ENCODE measurements around the gene KIAA1671. TPM values are rescaled to one million over a fixed set of nuclear protein-coding genes. Genes with fewer than 3 reads are reported as not detected.

Gene KIAA1671
- total and polyA plus RNA-seq, 2 of the 4 experiments (the other 2 are of a cell fraction), result 0.02 TPM; not detected in 1

DNA sequence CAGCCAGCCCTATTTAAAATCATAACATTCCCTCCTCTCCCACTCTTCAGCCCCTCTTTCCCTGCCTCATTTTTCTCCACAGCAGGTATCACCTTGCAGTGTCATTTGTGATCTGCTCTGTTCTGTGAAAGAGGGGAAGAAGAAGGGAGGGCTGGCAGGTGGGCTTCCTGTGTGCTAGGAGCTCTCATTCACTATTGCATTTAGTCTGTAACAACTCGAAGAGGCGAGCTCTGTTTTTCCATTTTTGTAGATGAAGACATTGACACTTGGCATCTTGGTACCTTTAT, 195.1 kb downstream of the KIAA1671 start:
- ChIA-PET POLR2A (ENCODE audit: unreplicated experiment) (no interaction called here), CTCF (interaction anchor here (0.7 kb wide), 1 partner anchor 33 kb away, joined by 3 read pairs; no protein-coding TSS in a partner anchor)
- WGBS, 2 experiments (ENCODE audit: extremely low coverage in 2 of 2, insufficient read length in 1 of 2), result no CpG with 5 or more reads among the region's 2 CpGs
- in situ Hi-C loops (cut with MboI; ENCODE audit: low sequenced_read_pairs) (no loop called here), dilution Hi-C loops (cut with HindIII; ENCODE audit: low sequenced_read_pairs, unreplicated experiment) (no loop called here), intact Hi-C loops (cut with micrococcal nuclease) (no loop called here)
- no peaks in the 10 kb centered on the region for H3K9me1 ChIP-seq (ENCODE audit: insufficient read depth, low read length)
- no peak overlapping the region for H4K8ac ChIP-seq (ENCODE audit: low read depth in 2 of 2, low read length in 2 of 2)
- no peak overlapping the region for H2AFZ ChIP-seq (replicated peaks; ENCODE audit: low read length, poor library complexity)
- no peak overlapping the region for H3K4me3 ChIP-seq (ENCODE audit: insufficient read depth, low read depth, low read length)
- H4K91ac ChIP-seq (ENCODE audit: insufficient read depth, low read depth, low read length), result no peak overlapping the region
- no peaks in the 10 kb centered on the region for H3K4me1 ChIP-seq (ENCODE audit: control insufficient read depth, insufficient read depth, low read length)
- no peak overlapping the region for H3K14ac ChIP-seq (replicated peaks; ENCODE audit: low read depth, low read length)
- no peaks in the 10 kb centered on the region for H3K27me3 ChIP-seq (ENCODE audit: control insufficient read depth, insufficient read depth, low read length)
- no peaks in the 10 kb centered on the region for H3K79me1 ChIP-seq (ENCODE audit: low read depth in 1 of 2, low read length in 2 of 2)
- no peak overlapping the region for H2BK5ac ChIP-seq (ENCODE audit: low read depth, low read length, poor library complexity, severe bottlenecking)
- no peak overlapping the region for H2BK120ac ChIP-seq (ENCODE audit: low read depth, low read length)
- no peak overlapping the region for H2AK9ac ChIP-seq (replicated peaks; ENCODE audit: low read depth, low read length, poor library complexity)
- TF ChIP-seq POLR2A (IDR thresholded peaks at IDR 0.05; ENCODE audit: low read depth, low read length) (no peak), NFE2L2 (IDR thresholded peaks at IDR 0.05; ENCODE audit: low read depth, low read length) (no peak), MXI1 (IDR thresholded peaks at IDR 0.05; ENCODE audit: borderline replicate concordance, low read depth, low read length) (no peak), RFX5 (IDR thresholded peaks at IDR 0.05; ENCODE audit: low read depth, low read length) (no peak)
- TF ChIP-seq, protein P1, sequence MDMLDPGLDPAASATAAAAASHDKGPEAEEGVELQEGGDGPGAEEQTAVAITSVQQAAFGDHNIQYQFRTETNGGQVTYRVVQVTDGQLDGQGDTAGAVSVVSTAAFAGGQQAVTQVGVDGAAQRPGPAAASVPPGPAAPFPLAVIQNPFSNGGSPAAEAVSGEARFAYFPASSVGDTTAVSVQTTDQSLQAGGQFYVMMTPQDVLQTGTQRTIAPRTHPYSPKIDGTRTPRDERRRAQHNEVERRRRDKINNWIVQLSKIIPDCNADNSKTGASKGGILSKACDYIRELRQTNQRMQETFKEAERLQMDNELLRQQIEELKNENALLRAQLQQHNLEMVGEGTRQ (IDR thresholded peaks at IDR 0.05; ENCODE audit: low read depth, low read length), result no peak
- H3K36me3 ChIP-seq (ENCODE audit: control insufficient read depth, insufficient read depth, low read length), result no peaks in the 10 kb centered on the region
- ATAC-seq (ENCODE audit: low read depth) (no peak), DNase-seq (no peak)
- H3K9ac ChIP-seq (ENCODE audit: low read depth, low read length), result no peak overlapping the region
- no peaks in the 10 kb centered on the region for H4K20me1 ChIP-seq (ENCODE audit: insufficient read depth, low read length)
- no TSS peak for BruUV-seq (replicated peaks)
- H3K56ac ChIP-seq (ENCODE audit: extremely low read depth, insufficient read depth, low read length), result no peak overlapping the region
- H3K4me2 ChIP-seq (ENCODE audit: low read depth, low read length), result no peak overlapping the region
- H3K4ac ChIP-seq (ENCODE audit: low read depth, low read length), result no peak overlapping the region
- no peak overlapping the region for H3K23ac ChIP-seq (ENCODE audit: low read depth, low read length)
- H2BK20ac ChIP-seq (ENCODE audit: low read depth, low read length), result no peak overlapping the region
- no peak overlapping the region for H2BK15ac ChIP-seq (ENCODE audit: low read depth, low read length)
- no peak overlapping the region for H4K5ac ChIP-seq (ENCODE audit: low read depth, low read length)
- H3K27ac ChIP-seq (ENCODE audit: insufficient read depth, low read length), result no peak overlapping the region
- H3K18ac ChIP-seq (ENCODE audit: low read depth, low read length), result no peak overlapping the region
- H3K9me3 ChIP-seq (ENCODE audit: control insufficient read depth, insufficient read depth, low read length), result no peaks in the 10 kb centered on the region
- H2AK5ac ChIP-seq (ENCODE audit: low read depth, low read length), result no peak overlapping the region
